HTR-8/SVneo (cell line): ENCODE results near the gene SRD5A1.

Experiments
- DNase-seq: peaks from one replicate; pipeline ENCODE4 v3.0.0; 2011; ENCODE audit warnings: low spot score, mixed read lengths; ENCODE audit not compliant: insufficient read length
- FAIRE-seq: peaks from 2 replicates; lab custom pipeline; 2011; peaks lifted over from hg19 to GRCh38; lab: Jason Lieb, UNC

Gene SRD5A1

GRCh38 chr5:6603643-6604042, 29.6 kb upstream of the SRD5A1 start:
- FAIRE-seq (no peak), DNase-seq (no peak)

GRCh38 chr5:6604341-6604740, 28.9 kb upstream of the SRD5A1 start:
- FAIRE-seq = no peak
- no peak for DNase-seq

GRCh38 chr5:6604946-6605345, 28.3 kb upstream of the SRD5A1 start:
- DNase-seq (no peak), FAIRE-seq (no peak)

- no peak for DNase-seq
These were observed 26.2 kb upstream of the SRD5A1 start for GRCh38 chr5:6606884-6607558.

GRCh38 chr5:6607559-6607936, 25.7 kb upstream of the SRD5A1 start:
- FAIRE-seq = no peak
- DNase-seq = no peak

More at GRCh38 chr5:6606884-6607558, 26.2 kb upstream of the SRD5A1 start:
- no peak for FAIRE-seq

GRCh38 chr5:6608016-6608415, 25.2 kb upstream of the SRD5A1 start:
- no peak for DNase-seq
- FAIRE-seq = no peak

GRCh38 chr5:6611334-6612256, 21.6 kb upstream of the SRD5A1 start:
- FAIRE-seq = no peak
- no peak for DNase-seq

GRCh38 chr5:6615034-6615815, 18.0 kb upstream of the SRD5A1 start:
- DNase-seq = no peak
- no peak for FAIRE-seq

- DNase-seq = no peak
- no peak for FAIRE-seq
These were observed 16.6 kb upstream of the SRD5A1 start for GRCh38 chr5:6616632-6617031.

GRCh38 chr5:6623228-6623627, 10.0 kb upstream of the SRD5A1 start:
- DNase-seq = no peak
- no peak for FAIRE-seq

- no peak for FAIRE-seq
These were observed 9.3 kb upstream of the SRD5A1 start for GRCh38 chr5:6623941-6624340.

GRCh38 chr5:6626508-6626907, 6.7 kb upstream of the SRD5A1 start:
- peak; percentile 13 for FAIRE-seq

More at GRCh38 chr5:6623941-6624340, 9.3 kb upstream of the SRD5A1 start:
- no peak for DNase-seq

GRCh38 chr5:6631441-6631840, 1.8 kb upstream of the SRD5A1 start:
- FAIRE-seq (no peak), DNase-seq (no peak)

More at GRCh38 chr5:6626508-6626907, 6.7 kb upstream of the SRD5A1 start:
- DNase-seq = no peak

- FAIRE-seq = no peak
- DNase-seq = peak; percentile 44
These were observed 834 bp upstream of the SRD5A1 start for GRCh38 chr5:6632324-6632887.

- FAIRE-seq = no peak
- peak; percentile 27 for DNase-seq
These were observed 417 bp downstream of the SRD5A1 start for GRCh38 chr5:6633469-6634245.

- no peak for FAIRE-seq
- DNase-seq = peak; percentile 41
These were observed 1.1 kb downstream of the SRD5A1 start for GRCh38 chr5:6634306-6634705.

GRCh38 chr5:6634788-6635430, 1.7 kb downstream of the SRD5A1 start:
- DNase-seq (no peak), FAIRE-seq (no peak)

- FAIRE-seq = no peak
- DNase-seq = no peak
These were observed 3.1 kb downstream of the SRD5A1 start for GRCh38 chr5:6636293-6636692.

- DNase-seq (no peak), FAIRE-seq (no peak)
These were observed 3.8 kb downstream of the SRD5A1 start for GRCh38 chr5:6637022-6637421.
